Parietal lobe (tissue), 2 donors: ENCODE measurements around the gene DPF1. TPM values are rescaled to one million over a fixed set of nuclear protein-coding genes. Genes with fewer than 3 reads are reported as not detected.

Experiments used
- small RNA-seq: library from RNA; depleted of rRNA; stranded (forward); fragments of <200 nt; gene quantifications from one replicate; pipeline ENCODE3, GENCODE V24; 2014; ENCODE audit warnings: low replicate concordance
- total RNA-seq: library from RNA; depleted of rRNA; stranded (reverse); fragments of >200 nt; gene quantifications from one replicate; pipeline ENCODE4 v1.2.3, GENCODE V29; 2014

The DPF1 gene
- total RNA-seq = 47.0 TPM

DNA sequence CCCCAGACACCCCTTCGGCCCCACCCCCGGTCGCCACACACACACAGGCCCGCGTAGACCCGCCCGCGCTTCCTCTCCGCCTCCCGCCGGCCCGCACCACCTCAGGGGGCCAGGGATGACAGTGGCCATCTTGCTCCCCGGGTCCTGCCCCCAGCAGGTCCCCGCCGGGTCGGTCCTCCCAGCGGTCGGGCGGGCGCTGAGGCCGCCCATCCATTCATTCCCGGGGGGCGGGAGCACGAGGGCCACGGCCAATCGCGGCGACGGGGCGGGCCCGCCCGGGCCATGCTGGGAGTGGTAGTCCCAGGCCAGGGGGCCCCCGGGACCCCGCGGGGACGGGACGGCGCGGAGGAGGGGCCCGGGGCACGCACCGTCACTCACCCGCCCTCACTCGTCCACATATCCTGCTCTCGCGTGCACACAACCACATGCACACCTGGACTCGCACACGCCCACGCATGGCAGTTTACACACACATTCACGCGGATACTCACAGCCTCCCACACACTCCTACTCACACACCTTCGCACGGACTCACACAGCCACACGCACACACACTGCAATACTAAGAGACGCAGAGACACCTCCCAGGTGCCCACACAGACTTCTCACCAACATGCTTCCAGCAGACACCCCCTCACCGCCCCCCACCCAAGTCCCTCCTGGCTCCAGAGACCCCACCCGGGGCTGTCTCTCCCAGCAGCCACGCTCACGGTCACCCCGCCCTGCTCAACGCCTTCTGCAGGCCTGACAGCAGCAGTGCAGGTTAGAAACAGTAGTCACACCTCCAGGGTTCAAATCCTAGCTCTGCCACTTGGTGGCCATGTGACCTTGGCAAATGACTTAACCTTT lies at the start of gene DPF1:
DPF1 (minus strand) TSS at position 209 of the 849 bp plus-strand sequence; CDS start at position 129, 80 bp downstream.

DNA sequence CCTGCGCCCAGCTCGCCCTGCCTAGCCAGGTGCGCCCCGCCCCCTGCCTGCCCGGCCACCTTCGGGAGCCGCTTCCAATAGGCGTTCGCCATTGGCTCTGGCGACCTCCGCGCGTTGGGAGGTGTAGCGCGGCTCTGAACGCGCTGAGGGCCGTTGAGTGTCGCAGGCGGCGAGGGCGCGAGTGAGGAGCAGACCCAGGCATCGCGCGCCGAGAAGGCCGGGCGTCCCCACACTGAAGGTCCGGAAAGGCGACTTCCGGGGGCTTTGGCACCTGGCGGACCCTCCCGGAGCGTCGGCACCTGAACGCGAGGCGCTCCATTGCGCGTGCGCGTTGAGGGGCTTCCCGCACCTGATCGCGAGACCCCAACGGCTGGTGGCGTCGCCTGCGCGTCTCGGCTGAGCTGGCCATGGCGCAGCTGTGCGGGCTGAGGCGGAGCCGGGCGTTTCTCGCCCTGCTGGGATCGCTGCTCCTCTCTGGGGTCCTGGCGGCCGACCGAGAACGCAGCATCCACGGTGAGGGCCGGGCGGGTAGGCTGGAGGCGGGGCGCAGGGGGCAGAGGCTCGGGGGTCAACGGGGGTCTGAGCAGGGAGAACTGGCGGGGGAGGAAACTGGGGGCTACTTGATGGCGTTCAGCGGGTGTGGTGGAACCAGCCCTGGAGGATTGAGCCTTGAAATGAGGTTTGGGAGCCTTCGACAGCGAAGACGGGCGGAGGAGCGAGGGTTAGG lies 40.6 kb upstream of the DPF1 start, which contains the start of gene SPINT2:
SPINT2 (plus strand) TSS at position 88 of the 727 bp plus-strand sequence; CDS start at position 408, 320 bp downstream.

Small RNA genes within 50 kb of the gene (small RNA-seq; reads per million reads assigned to genes)
- not detected for gene RN7SL663P

Other genes with a start within 250 kb of the DPF1 start
- gene PPP1R14A, start 32.2 kb upstream of the DPF1 start, total RNA-seq = not detected
- gene SPINT2, start 40.4 kb upstream of the DPF1 start, total RNA-seq = 89.2 TPM
- not detected for gene C19orf33, start 80.0 kb upstream of the DPF1 start, total RNA-seq
- gene YIF1B, start 91.7 kb upstream of the DPF1 start, total RNA-seq = 24.7 TPM
- 0.31 TPM for gene KCNK6, start 95.6 kb upstream of the DPF1 start, total RNA-seq
- 30.0 TPM for gene CATSPERG, start 111.6 kb upstream of the DPF1 start, total RNA-seq
- gene PSMD8, start 150.3 kb upstream of the DPF1 start, total RNA-seq = 116 TPM
- gene GGN, start 163.8 kb upstream of the DPF1 start, total RNA-seq = 0.94 TPM
- gene SPRED3, start 164.5 kb upstream of the DPF1 start, total RNA-seq = 2.5 TPM
- 16.3 TPM for gene FAM98C, start 178.9 kb upstream of the DPF1 start, total RNA-seq
- gene RASGRP4, start 202.0 kb upstream of the DPF1 start, total RNA-seq = not detected
- 9.1 TPM for gene RYR1, start 209.5 kb upstream of the DPF1 start, total RNA-seq